Measurements from ENCODE around the gene RBMX. TPM values are rescaled to one million over a fixed set of nuclear protein-coding genes. Genes with fewer than 3 reads are reported as not detected.

The RBMX gene
- total and polyA plus RNA-seq, 2 experiments from 2014 or later, result 337 to 601 TPM

GRCh38 chrX:136863826-136864225, 16.7 kb downstream of the RBMX start:
- no peaks in the 10 kb centered on the region for H3K4me1 ChIP-seq (ENCODE audit: insufficient read depth)
- H3K4me2 ChIP-seq, result no peak overlapping the region
- H3K4me3 Mint-ChIP-seq, result no peak overlapping the region
- H3K9me3 Mint-ChIP-seq, result no peaks in the 10 kb centered on the region
- H3K36me3 Mint-ChIP-seq (ENCODE audit: low read depth), result peaks cover 69% of the 10 kb centered on the region
- H3K27me3 Mint-ChIP-seq (ENCODE audit: insufficient read depth, low read depth, poor library complexity), result peaks cover 5% of the 10 kb centered on the region
- no peaks in the 10 kb centered on the region for H4K20me1 ChIP-seq (replicated peaks; ENCODE audit: insufficient read depth)
- H3K27ac Mint-ChIP-seq, result no peak overlapping the region
- no peak for ATAC-seq
- no peak overlapping the region for H2AFZ ChIP-seq
- no peak for DNase-seq (ENCODE audit: low spot score)
- no peak overlapping the region for H3K4me3 ChIP-seq
- H3K36me3 ChIP-seq (ENCODE audit: insufficient read depth), result peaks cover 5% of the 10 kb centered on the region; the same call in 1 of the 2 replicates
- no peak for TF ChIP-seq EZH2phosphoT487 (IDR thresholded peaks at IDR 0.05; ENCODE audit: unreplicated experiment)
- TF ChIP-seq, protein P1, sequence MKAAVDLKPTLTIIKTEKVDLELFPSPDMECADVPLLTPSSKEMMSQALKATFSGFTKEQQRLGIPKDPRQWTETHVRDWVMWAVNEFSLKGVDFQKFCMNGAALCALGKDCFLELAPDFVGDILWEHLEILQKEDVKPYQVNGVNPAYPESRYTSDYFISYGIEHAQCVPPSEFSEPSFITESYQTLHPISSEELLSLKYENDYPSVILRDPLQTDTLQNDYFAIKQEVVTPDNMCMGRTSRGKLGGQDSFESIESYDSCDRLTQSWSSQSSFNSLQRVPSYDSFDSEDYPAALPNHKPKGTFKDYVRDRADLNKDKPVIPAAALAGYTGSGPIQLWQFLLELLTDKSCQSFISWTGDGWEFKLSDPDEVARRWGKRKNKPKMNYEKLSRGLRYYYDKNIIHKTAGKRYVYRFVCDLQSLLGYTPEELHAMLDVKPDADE (IDR thresholded peaks at IDR 0.05), result no peak
- TF ChIP-seq, protein P2, sequence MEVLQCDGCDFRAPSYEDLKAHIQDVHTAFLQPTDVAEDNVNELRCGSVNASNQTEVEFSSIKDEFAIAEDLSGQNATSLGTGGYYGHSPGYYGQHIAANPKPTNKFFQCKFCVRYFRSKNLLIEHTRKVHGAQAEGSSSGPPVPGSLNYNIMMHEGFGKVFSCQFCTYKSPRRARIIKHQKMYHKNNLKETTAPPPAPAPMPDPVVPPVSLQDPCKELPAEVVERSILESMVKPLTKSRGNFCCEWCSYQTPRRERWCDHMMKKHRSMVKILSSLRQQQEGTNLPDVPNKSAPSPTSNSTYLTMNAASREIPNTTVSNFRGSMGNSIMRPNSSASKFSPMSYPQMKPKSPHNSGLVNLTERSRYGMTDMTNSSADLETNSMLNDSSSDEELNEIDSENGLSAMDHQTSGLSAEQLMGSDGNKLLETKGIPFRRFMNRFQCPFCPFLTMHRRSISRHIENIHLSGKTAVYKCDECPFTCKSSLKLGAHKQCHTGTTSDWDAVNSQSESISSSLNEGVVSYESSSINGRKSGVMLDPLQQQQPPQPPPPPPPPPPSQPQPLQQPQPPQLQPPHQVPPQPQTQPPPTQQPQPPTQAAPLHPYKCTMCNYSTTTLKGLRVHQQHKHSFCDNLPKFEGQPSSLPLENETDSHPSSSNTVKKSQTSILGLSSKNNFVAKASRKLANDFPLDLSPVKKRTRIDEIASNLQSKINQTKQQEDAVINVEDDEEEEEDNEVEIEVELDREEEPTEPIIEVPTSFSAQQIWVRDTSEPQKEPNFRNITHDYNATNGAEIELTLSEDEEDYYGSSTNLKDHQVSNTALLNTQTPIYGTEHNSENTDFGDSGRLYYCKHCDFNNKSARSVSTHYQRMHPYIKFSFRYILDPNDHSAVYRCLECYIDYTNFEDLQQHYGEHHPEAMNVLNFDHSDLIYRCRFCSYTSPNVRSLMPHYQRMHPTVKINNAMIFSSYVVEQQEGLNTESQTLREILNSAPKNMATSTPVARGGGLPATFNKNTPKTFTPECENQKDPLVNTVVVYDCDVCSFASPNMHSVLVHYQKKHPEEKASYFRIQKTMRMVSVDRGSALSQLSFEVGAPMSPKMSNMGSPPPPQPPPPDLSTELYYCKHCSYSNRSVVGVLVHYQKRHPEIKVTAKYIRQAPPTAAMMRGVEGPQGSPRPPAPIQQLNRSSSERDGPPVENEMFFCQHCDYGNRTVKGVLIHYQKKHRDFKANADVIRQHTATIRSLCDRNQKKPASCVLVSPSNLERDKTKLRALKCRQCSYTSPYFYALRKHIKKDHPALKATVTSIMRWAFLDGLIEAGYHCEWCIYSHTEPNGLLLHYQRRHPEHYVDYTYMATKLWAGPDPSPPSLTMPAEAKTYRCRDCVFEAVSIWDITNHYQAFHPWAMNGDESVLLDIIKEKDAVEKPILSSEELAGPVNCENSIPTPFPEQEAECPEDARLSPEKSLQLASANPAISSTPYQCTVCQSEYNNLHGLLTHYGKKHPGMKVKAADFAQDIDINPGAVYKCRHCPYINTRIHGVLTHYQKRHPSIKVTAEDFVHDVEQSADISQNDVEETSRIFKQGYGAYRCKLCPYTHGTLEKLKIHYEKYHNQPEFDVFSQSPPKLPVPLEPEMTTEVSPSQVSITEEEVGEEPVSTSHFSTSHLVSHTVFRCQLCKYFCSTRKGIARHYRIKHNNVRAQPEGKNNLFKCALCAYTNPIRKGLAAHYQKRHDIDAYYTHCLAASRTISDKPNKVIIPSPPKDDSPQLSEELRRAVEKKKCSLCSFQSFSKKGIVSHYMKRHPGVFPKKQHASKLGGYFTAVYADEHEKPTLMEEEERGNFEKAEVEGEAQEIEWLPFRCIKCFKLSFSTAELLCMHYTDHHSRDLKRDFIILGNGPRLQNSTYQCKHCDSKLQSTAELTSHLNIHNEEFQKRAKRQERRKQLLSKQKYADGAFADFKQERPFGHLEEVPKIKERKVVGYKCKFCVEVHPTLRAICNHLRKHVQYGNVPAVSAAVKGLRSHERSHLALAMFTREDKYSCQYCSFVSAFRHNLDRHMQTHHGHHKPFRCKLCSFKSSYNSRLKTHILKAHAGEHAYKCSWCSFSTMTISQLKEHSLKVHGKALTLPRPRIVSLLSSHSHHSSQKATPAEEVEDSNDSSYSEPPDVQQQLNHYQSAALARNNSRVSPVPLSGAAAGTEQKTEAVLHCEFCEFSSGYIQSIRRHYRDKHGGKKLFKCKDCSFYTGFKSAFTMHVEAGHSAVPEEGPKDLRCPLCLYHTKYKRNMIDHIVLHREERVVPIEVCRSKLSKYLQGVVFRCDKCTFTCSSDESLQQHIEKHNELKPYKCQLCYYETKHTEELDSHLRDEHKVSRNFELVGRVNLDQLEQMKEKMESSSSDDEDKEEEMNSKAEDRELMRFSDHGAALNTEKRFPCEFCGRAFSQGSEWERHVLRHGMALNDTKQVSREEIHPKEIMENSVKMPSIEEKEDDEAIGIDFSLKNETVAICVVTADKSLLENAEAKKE (CRISPR knock-in tag; IDR thresholded peaks at IDR 0.05), result no peak
- H3K79me2 ChIP-seq (replicated peaks; ENCODE audit: insufficient read depth), result no peaks in the 10 kb centered on the region; the same call in 1 of the 2 replicates
- H3F3A ChIP-seq (replicated peaks; ENCODE audit: low read depth), result 0 out of 2 replicates have a peak, but pooled peaks cover 5% of the 10 kb centered on the region
- no peak overlapping the region for H3K27ac ChIP-seq (ENCODE audit: low read depth)
- H3K9me2 ChIP-seq (ENCODE audit: insufficient read depth), result no peaks in the 10 kb centered on the region
- no peaks in the 10 kb centered on the region for H3K27me3 ChIP-seq (ENCODE audit: insufficient read depth)
- H3K4me1 Mint-ChIP-seq, result peaks cover 8% of the 10 kb centered on the region; the same call in 2 of the 3 replicates

GRCh38 chrX:136862546-136862945, 18.0 kb downstream of the RBMX start:
- Histone ChIP-seq H3K4me1 (ENCODE audit: insufficient read depth) (no peaks in the 10 kb centered on the region), H3K79me2 (replicated peaks; ENCODE audit: insufficient read depth) (no peaks in the 10 kb centered on the region; the same call in 1 of the 2 replicates), H4K20me1 (replicated peaks; ENCODE audit: insufficient read depth) (no peaks in the 10 kb centered on the region), H3F3A (replicated peaks; ENCODE audit: low read depth) (0 out of 2 replicates have a peak, but pooled peaks cover 5% of the 10 kb centered on the region), H3K9me2 (ENCODE audit: insufficient read depth) (no peaks in the 10 kb centered on the region), H3K4me2 (no peak overlapping the region), H2AFZ (no peak overlapping the region), H3K4me3 (no peak overlapping the region), H3K27ac (ENCODE audit: low read depth) (no peak overlapping the region), H3K27me3 (ENCODE audit: insufficient read depth) (no peaks in the 10 kb centered on the region), H3K36me3 (ENCODE audit: insufficient read depth) (no peaks in the 10 kb centered on the region)
- Mint-ChIP-seq H3K36me3 (ENCODE audit: low read depth) (peaks cover 65% of the 10 kb centered on the region), H3K4me1 (peaks cover 8% of the 10 kb centered on the region; the same call in 2 of the 3 replicates), H3K27me3 (ENCODE audit: insufficient read depth, low read depth, poor library complexity) (peaks cover 5% of the 10 kb centered on the region), H3K4me3 (no peak overlapping the region), H3K27ac (no peak overlapping the region), H3K9me3 (no peaks in the 10 kb centered on the region)
- no peak for TF ChIP-seq NANOG (IDR thresholded peaks at IDR 0.05; ENCODE audit: borderline replicate concordance)
- ATAC-seq (no peak), DNase-seq (ENCODE audit: low spot score) (no peak)
